ENCODE data around the gene CFDP1.
A peak's percentile ranks its signal among the peaks of the same experiment; 100 is the strongest.

The CFDP1 gene

GRCh38 chr16:75432828-75433731, at the start of gene CFDP1:
Gene CFDP1, minus strand, starts transcription at chr16:75433503. Its CDS starts 151 bp downstream, at chr16:75433352.
- TF ChIP-seq CTCF (IDR thresholded peaks at IDR 0.05; ENCODE audit: low read length): no peak
- no peak for TF ChIP-seq EZH2 (IDR thresholded peaks at IDR 0.05; ENCODE audit: borderline replicate concordance, low read length)
- Histone ChIP-seq H3K9me3 (ENCODE audit: low read length) (no peaks in the 10 kb centered on the region), H3K36me3 (ENCODE audit: insufficient read depth, low read length) (no peaks in the 10 kb centered on the region; the same call in 1 of the 2 replicates), H2AFZ (ENCODE audit: low read length) (peak within 1 kb of the TSS; percentile 97), H3K79me2 (ENCODE audit: insufficient read depth, low read length) (peaks cover 11% of the 10 kb centered on the region; the same call in 1 of the 2 replicates), H4K20me1 (ENCODE audit: insufficient read depth, low read length) (no peaks in the 10 kb centered on the region), H3K4me3 (ENCODE audit: low read depth, low read length, poor library complexity, severe bottlenecking) (peak within 1 kb of the TSS; percentile 80), H3K27me3 (ENCODE audit: insufficient read depth, low read length) (no peaks in the 10 kb centered on the region), H3K9me2 (ENCODE audit: low read depth, low read length) (no peaks in the 10 kb centered on the region), H3F3A (ENCODE audit: insufficient read depth, low read length) (no peaks in the 10 kb centered on the region), H3K27ac (ENCODE audit: low read depth, low read length, poor library complexity, severe bottlenecking) (peak within 1 kb of the TSS; percentile 60), H3K4me2 (ENCODE audit: low read length) (peak within 1 kb of the TSS; percentile 97), H3K9ac (ENCODE audit: low read length) (peak within 1 kb of the TSS; percentile 82), H3K4me1 (ENCODE audit: insufficient read depth, low read length, severe bottlenecking) (peaks cover 30% of the 10 kb centered on the region)

- no peak overlapping the region for H3K4me3 ChIP-seq (ENCODE audit: low read depth, low read length, poor library complexity, severe bottlenecking)
- no peaks in the 10 kb centered on the region for H3K36me3 ChIP-seq (ENCODE audit: insufficient read depth, low read length)
- H3K4me2 ChIP-seq (ENCODE audit: low read length): no peak overlapping the region
- TF ChIP-seq EZH2 (IDR thresholded peaks at IDR 0.05; ENCODE audit: borderline replicate concordance, low read length) (no peak), CTCF (IDR thresholded peaks at IDR 0.05; ENCODE audit: low read length) (no peak)
- H3K4me1 ChIP-seq (ENCODE audit: insufficient read depth, low read length, severe bottlenecking): peaks cover 33% of the 10 kb centered on the region
- H4K20me1 ChIP-seq (ENCODE audit: insufficient read depth, low read length): no peaks in the 10 kb centered on the region
- peaks cover 3% of the 10 kb centered on the region; the same call in 1 of the 2 replicates for H3F3A ChIP-seq (ENCODE audit: insufficient read depth, low read length)
- H3K27ac ChIP-seq (ENCODE audit: low read depth, low read length, poor library complexity, severe bottlenecking): no peak overlapping the region
- no peak overlapping the region for H3K9ac ChIP-seq (ENCODE audit: low read length)
- no peaks in the 10 kb centered on the region for H3K9me2 ChIP-seq (ENCODE audit: low read depth, low read length)
- no peaks in the 10 kb centered on the region for H3K27me3 ChIP-seq (ENCODE audit: insufficient read depth, low read length)
- H3K9me3 ChIP-seq (ENCODE audit: low read length): no peaks in the 10 kb centered on the region
- no peaks in the 10 kb centered on the region for H3K79me2 ChIP-seq (ENCODE audit: insufficient read depth, low read length)
- H2AFZ ChIP-seq (ENCODE audit: low read length): no peak overlapping the region
Measured at GRCh38 chr16:75482434-75483205, 49.3 kb upstream of the CFDP1 start.

- H3K9ac ChIP-seq (ENCODE audit: low read length): no peak overlapping the region
- peaks cover 29% of the 10 kb centered on the region for H3K4me1 ChIP-seq (ENCODE audit: insufficient read depth, low read length, severe bottlenecking)
- TF ChIP-seq CTCF (IDR thresholded peaks at IDR 0.05; ENCODE audit: low read length) (peak; percentile 23; the same call in 1 of the 2 replicates), EZH2 (IDR thresholded peaks at IDR 0.05; ENCODE audit: borderline replicate concordance, low read length) (no peak)
- H3K4me3 ChIP-seq (ENCODE audit: low read depth, low read length, poor library complexity, severe bottlenecking): no peak overlapping the region
- no peaks in the 10 kb centered on the region for H3K27me3 ChIP-seq (ENCODE audit: insufficient read depth, low read length)
- H3F3A ChIP-seq (ENCODE audit: insufficient read depth, low read length): peaks cover 3% of the 10 kb centered on the region; the same call in 1 of the 2 replicates
- H2AFZ ChIP-seq (ENCODE audit: low read length): no peak overlapping the region
- no peaks in the 10 kb centered on the region for H3K79me2 ChIP-seq (ENCODE audit: insufficient read depth, low read length)
- H3K27ac ChIP-seq (ENCODE audit: low read depth, low read length, poor library complexity, severe bottlenecking): no peak overlapping the region
- H3K9me2 ChIP-seq (ENCODE audit: low read depth, low read length): no peaks in the 10 kb centered on the region
- no peaks in the 10 kb centered on the region for H4K20me1 ChIP-seq (ENCODE audit: insufficient read depth, low read length)
- no peak overlapping the region for H3K4me2 ChIP-seq (ENCODE audit: low read length)
- H3K9me3 ChIP-seq (ENCODE audit: low read length): no peaks in the 10 kb centered on the region
- H3K36me3 ChIP-seq (ENCODE audit: insufficient read depth, low read length): no peaks in the 10 kb centered on the region
Measured at GRCh38 chr16:75481475-75481874, 48.2 kb upstream of the CFDP1 start.

All from OCI-LY1 (cell line).